ENCODE measurements around the gene SHISA5. TPM values are rescaled to one million over a fixed set of nuclear protein-coding genes. Genes with fewer than 3 reads are reported as not detected.

SHISA5 gene
- total and polyA plus RNA-seq, 10 of the 15 experiments (the other 5 are each of a cell fraction or from before 2014, with no cell fraction given): 17.1 to 148 (median 67.3) TPM

DNA sequence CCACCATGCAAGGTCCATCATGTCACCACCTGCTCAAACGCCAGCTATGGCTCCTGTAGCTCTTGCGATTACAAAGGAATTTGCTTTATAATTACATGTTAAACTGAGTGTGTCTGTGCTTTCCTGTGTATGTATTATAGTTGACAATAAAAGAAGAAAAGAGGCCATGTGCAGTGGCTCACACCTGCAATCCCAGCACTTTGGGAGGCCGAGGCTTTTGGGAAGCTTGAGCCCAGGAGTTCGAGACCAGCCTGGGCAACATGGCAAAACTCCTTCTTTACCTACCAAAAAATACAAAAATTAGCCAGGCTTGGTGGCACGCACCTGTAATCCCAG is 30.4 kb downstream of the SHISA5 start:
- in situ Hi-C loops (cut with MboI) (no loop called here), intact Hi-C loops (cut with micrococcal nuclease; ENCODE audit: unreplicated experiment) (no loop called here)
- DNase-seq (ENCODE audit: low read depth, low spot score) (no peak), ATAC-seq (no peak), FAIRE-seq (no peak)
- Histone ChIP-seq H3K9me3 (replicated peaks; ENCODE audit: control insufficient read depth, insufficient read depth, low read length) (no peaks in the 10 kb centered on the region), H3K36me3 (ENCODE audit: control insufficient read depth in 2 of 2, insufficient read depth in 2 of 2, low read length in 1 of 2) (peaks cover 0 to 5% of the 10 kb centered on the region in 2 experiments; a peak in 2 of 4 replicates), H3K9ac (ENCODE audit: control insufficient read depth, insufficient read depth, low read length) (peak overlapping the region; percentile 99; the same call in 1 of the 2 replicates), H3K79me2 (ENCODE audit: control insufficient read depth, insufficient read depth, low read length) (peaks cover 37% of the 10 kb centered on the region), H3K4me2 (ENCODE audit: control insufficient read depth, insufficient read depth) (peak overlapping the region; percentile 97), H2AFZ (ENCODE audit: control insufficient read depth, low read depth, low read length) (peak overlapping the region; percentile 20; the same call in 1 of the 2 replicates), H3K4me1 (ENCODE audit: control insufficient read depth, insufficient read depth, low read length) (peaks cover 29% of the 10 kb centered on the region), H3K27ac (ENCODE audit: control insufficient read depth, insufficient read depth) (peak overlapping the region; percentile 100), H4K20me1 (ENCODE audit: control insufficient read depth, insufficient read depth) (no peaks in the 10 kb centered on the region), H3K27me3 (replicated peaks in 1 of 2; ENCODE audit: control insufficient read depth in 2 of 2, insufficient read depth in 2 of 2, low read length in 1 of 2) (no peaks in the 10 kb centered on the region), H3K4me3 (no peak overlapping the region)
- BruUV-seq (replicated peaks): no TSS peak
- TF ChIP-seq PML (IDR thresholded peaks at IDR 0.05; ENCODE audit: low read length) (no peak), FOS (IDR thresholded peaks at IDR 0.05; ENCODE audit: borderline replicate concordance, extremely low read depth, insufficient read length) (no peak), MEF2A (IDR thresholded peaks at IDR 0.05; ENCODE audit: insufficient read depth, low read depth, low read length) (no peak), ZNF207 (IDR thresholded peaks at IDR 0.05; ENCODE audit: borderline replicate concordance) (no peak), BCL3 (IDR thresholded peaks at IDR 0.05; ENCODE audit: borderline replicate concordance, insufficient read depth, low read depth, low read length, poor library complexity, severe bottlenecking) (no peak), HCFC1 (IDR thresholded peaks at IDR 0.05; ENCODE audit: low read length) (no peak), NFYA (IDR thresholded peaks at IDR 0.05; ENCODE audit: borderline replicate concordance, low read depth, low read length) (no peak), POLR2A (IDR thresholded peaks at IDR 0.05; ENCODE audit: low read depth, low read length) (no peak), RUNX3 (IDR thresholded peaks at IDR 0.05; ENCODE audit: low read length) (no peak)
- TF ChIP-seq, protein P1, sequence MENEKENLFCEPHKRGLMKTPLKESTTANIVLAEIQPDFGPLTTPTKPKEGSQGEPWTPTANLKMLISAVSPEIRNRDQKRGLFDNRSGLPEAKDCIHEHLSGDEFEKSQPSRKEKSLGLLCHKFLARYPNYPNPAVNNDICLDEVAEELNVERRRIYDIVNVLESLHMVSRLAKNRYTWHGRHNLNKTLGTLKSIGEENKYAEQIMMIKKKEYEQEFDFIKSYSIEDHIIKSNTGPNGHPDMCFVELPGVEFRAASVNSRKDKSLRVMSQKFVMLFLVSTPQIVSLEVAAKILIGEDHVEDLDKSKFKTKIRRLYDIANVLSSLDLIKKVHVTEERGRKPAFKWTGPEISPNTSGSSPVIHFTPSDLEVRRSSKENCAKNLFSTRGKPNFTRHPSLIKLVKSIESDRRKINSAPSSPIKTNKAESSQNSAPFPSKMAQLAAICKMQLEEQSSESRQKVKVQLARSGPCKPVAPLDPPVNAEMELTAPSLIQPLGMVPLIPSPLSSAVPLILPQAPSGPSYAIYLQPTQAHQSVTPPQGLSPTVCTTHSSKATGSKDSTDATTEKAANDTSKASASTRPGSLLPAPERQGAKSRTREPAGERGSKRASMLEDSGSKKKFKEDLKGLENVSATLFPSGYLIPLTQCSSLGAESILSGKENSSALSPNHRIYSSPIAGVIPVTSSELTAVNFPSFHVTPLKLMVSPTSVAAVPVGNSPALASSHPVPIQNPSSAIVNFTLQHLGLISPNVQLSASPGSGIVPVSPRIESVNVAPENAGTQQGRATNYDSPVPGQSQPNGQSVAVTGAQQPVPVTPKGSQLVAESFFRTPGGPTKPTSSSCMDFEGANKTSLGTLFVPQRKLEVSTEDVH (IDR thresholded peaks at IDR 0.05; ENCODE audit: low read depth, partially characterized antibody): no peak
- POLR2A ChIA-PET: interaction anchor here (0.5 to 10.0 kb wide), 16 partner anchors 10 to 997 kb away, joined by 3 to 91 read pairs (median 4); partner anchors contain the start of genes ATRIP, CCDC51, PFKFB4 and QRICH1
- CTCF ChIA-PET: interaction anchor here (0.9 to 3.1 kb wide), 17 partner anchors 9 to 162 kb away, joined by 3 to 37 read pairs (median 4); partner anchors contain the start of genes SHISA5 and SLC26A6
- SMC1A ChIA-PET (ENCODE audit: uncharacterized antibody, unreplicated experiment): interaction anchor here (0.8 to 3.4 kb wide), 13 partner anchors 10 to 79 kb away, joined by 3 to 18 read pairs (median 5); partner anchors contain the start of genes CCDC51 and TMA7
- WGBS (ENCODE audit: insufficient coverage, insufficient replicate concordance, low lambda C conversion rate, missing lambda C conversion rate): 66% methylated on average over 5 of the region's 5 CpGs
- RAD21 ChIA-PET (ENCODE audit: unreplicated experiment): interaction anchor here (1.0 to 2.4 kb wide), 12 partner anchors 27 to 83 kb away, joined by 3 to 23 read pairs (median 7); partner anchors contain the start of genes ATRIP, CCDC51, PFKFB4 and SHISA5
